Activated CD4-positive, alpha-beta T cell treated with anti-CD3 and anti-CD28 coated beads, Interleukin-2, amount 50 U/mL, for 4 hours (primary cell): ENCODE data around the gene ISX.

Experiments
- DNase-seq, 2 experiments: peaks; one replicate each; pipeline ENCODE4 v3.0.0-alpha.2; 2020

ISX gene

DNA sequence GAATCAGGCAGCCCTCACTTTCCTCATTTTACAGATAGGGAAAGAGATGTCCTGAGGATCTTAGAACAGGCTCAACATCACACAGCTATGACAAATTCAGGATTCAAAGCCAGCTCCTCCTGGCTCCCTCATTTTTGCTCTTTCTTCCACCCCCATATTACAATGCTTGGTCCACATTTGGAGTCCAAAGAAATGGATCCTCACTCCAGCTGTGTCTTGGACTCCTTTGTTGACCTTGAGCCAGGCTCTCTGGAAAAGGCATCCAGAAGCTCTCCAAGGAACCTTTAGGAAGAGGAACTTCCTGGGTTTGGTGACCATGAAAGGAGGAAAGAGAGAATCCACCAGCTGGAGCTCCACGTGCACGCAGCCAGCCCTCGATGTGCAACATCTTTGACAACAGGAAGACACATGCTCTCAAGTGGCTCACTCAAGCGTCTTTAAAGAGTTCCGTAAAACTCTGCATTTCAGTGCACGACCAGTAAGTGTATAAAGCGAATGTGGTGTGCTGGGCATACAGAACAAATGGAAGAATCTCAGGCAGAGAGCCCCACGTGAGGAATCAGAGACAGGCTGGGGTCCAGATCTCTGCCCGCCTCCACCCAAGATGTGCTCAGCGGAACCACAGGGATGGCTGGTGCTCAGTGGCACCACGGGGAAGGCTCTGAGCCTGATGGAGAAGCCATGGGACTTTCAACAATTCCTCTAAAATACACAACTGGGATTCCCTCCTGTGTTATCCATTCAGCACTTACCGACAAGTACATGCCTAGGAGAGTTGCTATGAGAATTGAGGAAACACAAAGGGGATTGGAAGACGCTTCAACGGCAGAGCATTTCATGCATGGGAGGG lies 48.4 kb downstream of the ISX start:
- no peak for DNase-seq

- DNase-seq = no peak
These were observed 49.6 kb downstream of the ISX start for GRCh38 chr22:35115515-35115914.

- DNase-seq = no peak
These were observed 50.3 kb downstream of the ISX start for GRCh38 chr22:35116269-35116668.

GRCh38 chr22:35116817-35117216 lies 50.9 kb downstream of the ISX start:
- DNase-seq = no peak

- DNase-seq = no peak
These were observed 53.5 kb downstream of the ISX start for GRCh38 chr22:35119494-35119893.

DNA sequence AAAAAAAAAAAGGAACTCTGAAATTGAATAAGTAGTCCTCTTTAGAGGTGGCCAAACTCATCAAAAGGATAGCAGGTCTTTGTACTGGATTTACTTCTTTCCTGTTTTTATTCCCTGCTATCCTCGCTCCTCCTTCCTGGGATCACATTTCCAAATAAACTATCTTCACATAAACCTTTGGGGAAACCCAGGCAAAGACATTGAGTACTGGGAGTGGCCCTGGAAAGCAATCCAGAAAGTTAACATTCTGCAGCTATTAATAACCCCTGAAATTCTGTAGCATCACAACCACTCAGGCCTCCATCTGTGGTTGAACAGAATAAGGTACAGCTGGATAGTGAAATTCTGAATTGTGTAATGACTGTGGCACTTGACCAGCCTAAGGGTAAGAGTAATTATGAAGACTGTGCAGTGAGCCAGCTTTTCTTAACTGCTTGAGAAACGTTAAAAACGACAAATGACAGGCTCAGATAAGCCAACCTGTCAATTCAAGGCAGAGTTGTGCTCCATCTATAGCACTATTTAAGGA lies 58.8 kb downstream of the ISX start:
- no peak for DNase-seq

GRCh38 chr22:35126993-35127392 lies 61.0 kb downstream of the ISX start:
- no peak for DNase-seq

DNA sequence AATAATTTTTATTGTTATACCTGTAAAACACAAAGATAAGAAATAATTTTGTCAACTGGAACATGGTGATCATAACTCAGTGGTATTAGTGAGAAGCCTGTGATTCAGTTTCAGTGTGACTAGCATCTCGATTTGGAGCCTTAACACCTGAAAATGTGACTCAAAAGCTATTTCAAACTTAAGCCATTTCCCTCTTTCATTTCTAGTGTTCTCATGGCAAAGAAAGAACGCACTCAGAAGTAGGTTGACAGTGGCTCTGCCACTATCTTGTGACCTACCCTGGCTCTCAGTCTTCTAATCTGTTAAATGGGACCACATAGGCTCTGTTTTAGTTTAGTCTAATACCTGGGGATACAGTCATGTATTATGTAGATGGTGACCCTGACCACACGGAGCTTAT lies 62.7 kb downstream of the ISX start:
- no peak for DNase-seq

DNA sequence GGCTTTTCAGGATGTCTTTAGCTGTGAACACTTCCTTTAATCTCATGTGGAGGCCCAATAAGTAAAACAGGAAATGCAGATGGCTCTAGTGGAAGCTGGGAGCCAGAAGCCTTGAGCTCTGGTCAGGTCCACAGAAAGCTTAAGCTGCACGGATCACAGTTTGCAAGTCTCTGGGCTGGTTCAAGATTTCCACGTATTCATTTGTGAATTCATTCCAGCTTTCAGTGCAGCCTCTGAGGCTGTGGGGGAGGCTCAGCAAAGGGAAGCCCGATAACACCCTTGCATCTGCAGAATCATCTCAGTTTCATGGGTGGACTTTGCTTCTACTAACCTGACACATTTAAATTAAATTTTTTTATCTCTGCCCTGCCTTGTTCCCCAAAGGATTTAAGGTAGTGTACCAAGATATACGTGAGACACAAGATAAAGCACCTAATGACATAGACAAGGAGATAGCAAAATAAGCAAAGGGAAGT lies 65.6 kb downstream of the ISX start:
- no peak for DNase-seq

GRCh38 chr22:35132568-35132967 lies 66.6 kb downstream of the ISX start:
- no peak for DNase-seq

- DNase-seq = no peak
These were observed 67.9 kb downstream of the ISX start for GRCh38 chr22:35133702-35134380.

DNA sequence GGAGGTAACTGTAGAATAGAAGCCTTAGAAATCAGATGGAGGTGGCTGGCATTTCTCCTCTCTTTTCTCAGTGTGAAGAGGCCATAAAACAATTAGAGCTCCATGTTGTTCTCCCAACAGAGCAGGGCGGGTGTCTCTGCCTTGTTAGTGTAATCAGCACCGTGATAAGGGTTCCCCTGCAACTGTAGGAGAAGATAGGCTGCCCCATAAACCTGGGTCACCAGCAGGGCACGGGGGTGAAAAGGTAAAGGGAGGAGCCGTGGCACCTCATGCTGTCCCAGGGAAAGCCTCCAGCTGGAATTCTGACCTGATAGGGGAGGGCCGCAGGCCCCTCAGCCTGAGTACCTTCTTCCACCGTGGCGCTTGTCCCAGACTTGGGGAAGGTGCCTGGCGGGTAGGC lies 68.7 kb downstream of the ISX start:
- no peak for DNase-seq

DNA sequence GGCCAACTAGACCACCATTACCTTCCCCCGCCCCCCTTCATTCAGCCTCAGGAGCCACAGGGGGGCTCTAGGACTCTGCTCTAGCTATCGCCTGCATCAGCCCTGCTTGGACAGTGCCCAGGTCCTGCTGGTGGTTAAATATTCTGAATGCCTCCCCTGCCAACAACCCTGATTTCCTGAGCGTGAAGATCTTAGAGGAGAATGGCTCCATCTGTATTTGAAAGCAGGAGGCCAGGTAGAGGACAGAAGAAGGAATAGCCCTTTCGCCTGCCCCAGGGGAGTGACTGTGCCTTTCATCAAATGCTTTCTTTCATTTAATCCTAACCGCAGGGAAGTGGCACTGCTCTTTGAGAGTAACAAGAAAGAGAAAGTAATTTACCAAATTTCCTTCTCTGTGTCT lies 69.2 kb downstream of the ISX start:
- DNase-seq = no peak
